HCT116 (cell line): Measurements from ENCODE around the gene IFIT3. TPM values are rescaled to one million over a fixed set of nuclear protein-coding genes. Genes with fewer than 3 reads are reported as not detected.

Experiments used
- ATAC-seq: fragments of 200-7000 bp; cut with Tn5 transposase; 2 replicates; pipeline ENCODE4 v1.9.1; 2020; ENCODE audit warnings: mild to moderate bottlenecking, moderate library complexity
- BruUV-seq: library from RNA; stranded (reverse); fragments of 400-500 nt; replicated peaks from 2 replicates; lab custom pipeline; 2021; lab: Mats Ljungman, UMichigan
- CTCF ChIA-PET: fragments of 300-600 bp; sonication (Branson Sonifier 250); formaldehyde crosslinking; loops from one replicate; lab custom pipeline; 2021; ENCODE audit warnings: antibody characterized with exemption; lab: Charles Lee
- POLR2A ChIA-PET: fragments of 300-600, 350-600 bp; sonication (Branson Sonifier 250); formaldehyde crosslinking; loops from one replicate; lab custom pipeline; 2021; ENCODE audit warnings: antibody characterized with exemption; lab: Charles Lee
- RAD21 ChIA-PET, 2 experiments: fragments of 300-600 bp; sonication (Branson Sonifier 250); formaldehyde crosslinking; loops; one replicate each; lab custom pipeline; 2023; ENCODE audit warnings: low total read pairs in 2 of 2; ENCODE audit not compliant: uncharacterized antibody in 2 of 2, unreplicated experiment in 2 of 2, low non-redundant PET in 1 of 2; lab: Charles Lee
- DNase-seq: peaks from one replicate; pipeline ENCODE4 v3.0.0-alpha.2; 2010; ENCODE audit warnings: low read depth, low spot score
- H2AFZ ChIP-seq: fragments of 200-600 bp; shearing (Covaris generic), sonication (generic); 2 replicates; pipeline ENCODE4 v1.6.1; 2017; ENCODE audit warnings: low read depth, mixed run types, mixed read lengths, antibody characterized with exemption, low read length; ENCODE audit not compliant: poor library complexity, severe bottlenecking
- H3K27ac ChIP-seq: 2 replicates; pipeline ENCODE4 v1.5.1; 2012; ENCODE audit warnings: low read depth, low read length
- H3K27me3 ChIP-seq: fragments of 200-600 bp; sonication (generic); 2 replicates; pipeline ENCODE4 v1.6.1; 2016; ENCODE audit warnings: mixed run types, low read length, mixed read lengths; ENCODE audit not compliant: insufficient read depth
- H3K36me3 ChIP-seq, 2 experiments: fragments of 200-500 bp in 1 of 2; fragments of 200-600 bp in 1 of 2; sonication (Bioruptor generic) in 1 of 2; sonication (generic) in 1 of 2; 2 replicates each; pipeline versions ENCODE4 v1.5.1 to v1.6.1; 2014 to 2016; ENCODE audit warnings: low read length in 2 of 2, inconsistent platforms in 1 of 2, mixed read lengths in 1 of 2, mixed run types in 1 of 2; ENCODE audit not compliant: insufficient read depth in 2 of 2, control insufficient read depth in 1 of 2
- H3K4me1 ChIP-seq, 2 experiments: fragments of 200-600 bp in 1 of 2; sonication (generic) in 1 of 2; 2 replicates each; pipeline versions ENCODE4 v1.5.1 to v1.6.1; 2012 to 2017; ENCODE audit warnings: low read length in 2 of 2, inconsistent platforms in 1 of 2, mild to moderate bottlenecking in 1 of 2, mixed read lengths in 1 of 2, mixed run types in 1 of 2, moderate library complexity in 1 of 2; ENCODE audit not compliant: insufficient read depth in 2 of 2, control insufficient read depth in 1 of 2
- H3K4me2 ChIP-seq: fragments of 200-600 bp; sonication (generic); 2 replicates; pipeline ENCODE4 v1.6.1; 2017; ENCODE audit warnings: mixed run types, low read length, mixed read lengths
- H3K4me3 ChIP-seq, 2 experiments: fragments of 200-600 bp in 1 of 2; sonication (generic) in 1 of 2; replicated peaks in 1 of 2; 2 replicates each; pipeline ENCODE4 v1.5.1; 2011 to 2016; ENCODE audit warnings: low read length in 2 of 2, control low read depth in 1 of 2, low read depth in 1 of 2, mild to moderate bottlenecking in 1 of 2, mixed read lengths in 1 of 2, mixed run types in 1 of 2
- H3K79me2 ChIP-seq: fragments of 200-600 bp; sonication (generic); 2 replicates; pipeline ENCODE4 v1.6.1; 2017; ENCODE audit warnings: mild to moderate bottlenecking, mixed run types, low read length, moderate library complexity, mixed read lengths; ENCODE audit not compliant: insufficient read depth
- H3K9ac ChIP-seq: fragments of 200-600 bp; sonication (generic); 2 replicates; pipeline ENCODE4 v1.6.1; 2016; ENCODE audit warnings: low read length, mixed read lengths
- H3K9me2 ChIP-seq: fragments of 200-600 bp; sonication (generic), shearing (Covaris generic); 2 replicates; pipeline ENCODE4 v1.6.1; 2017; ENCODE audit warnings: mixed run types, mild to moderate bottlenecking, moderate library complexity; ENCODE audit not compliant: insufficient read depth
- H3K9me3 ChIP-seq, 2 experiments: fragments of 200-500 bp in 1 of 2; fragments of 200-600 bp in 1 of 2; sonication (Bioruptor generic) in 1 of 2; sonication (generic) in 1 of 2; 2 replicates each; pipeline ENCODE4 v1.6.1; 2014 to 2017; ENCODE audit warnings: low read length in 2 of 2, mixed read lengths in 2 of 2, inconsistent platforms in 1 of 2, low read depth in 1 of 2, mild to moderate bottlenecking in 1 of 2, mixed run types in 1 of 2, moderate library complexity in 1 of 2; ENCODE audit not compliant: control insufficient read depth in 1 of 2, insufficient read depth in 1 of 2
- H4K20me1 ChIP-seq: fragments of 200-600 bp; sonication (generic), shearing (Covaris generic); 2 replicates; pipeline ENCODE4 v1.6.1; 2017; ENCODE audit warnings: mixed run types, mild to moderate bottlenecking, moderate library complexity; ENCODE audit not compliant: insufficient read depth
- CBX3 ChIP-seq: IDR thresholded peaks from 2 replicates; pipeline ENCODE4 v1.6.1; 2012; ENCODE audit warnings: low read depth
- CEBPB ChIP-seq: IDR thresholded peaks from 2 replicates; pipeline ENCODE4 v1.6.1; 2012; ENCODE audit warnings: low read depth
- CTCF ChIP-seq, 3 experiments: fragments of 200-600 bp in 1 of 3; sonication (generic) in 1 of 3; IDR thresholded peaks in 2 of 3; conservative IDR thresholded peaks in 1 of 3; 2 replicates each; pipeline ENCODE4 v1.5.1; 2012 to 2017; ENCODE audit warnings: low read depth in 2 of 3, low read length in 2 of 3, antibody characterized with exemption in 1 of 3, borderline replicate concordance in 1 of 3, control low read depth in 1 of 3, mild to moderate bottlenecking in 1 of 3, mixed read lengths in 1 of 3, mixed run types in 1 of 3, moderate library complexity in 1 of 3; ENCODE audit not compliant: insufficient read depth in 1 of 3
- EGR1 ChIP-seq: IDR thresholded peaks from 2 replicates; pipeline ENCODE4 v1.6.1; 2012; ENCODE audit warnings: low read depth
- ELF1 ChIP-seq: IDR thresholded peaks from 2 replicates; pipeline ENCODE4 v1.6.1; 2012; ENCODE audit warnings: low read depth, borderline replicate concordance
- FOSL1 ChIP-seq: IDR thresholded peaks from 2 replicates; pipeline ENCODE4 v1.6.1; 2012; ENCODE audit warnings: low read depth
- POLR2A ChIP-seq: IDR thresholded peaks from 2 replicates; pipeline ENCODE4 v1.7.0; 2011; ENCODE audit warnings: borderline replicate concordance; ENCODE audit not compliant: insufficient read depth, insufficient read length; ENCODE audit errors: extremely low read depth
- POLR2AphosphoS5 ChIP-seq: IDR thresholded peaks from 2 replicates; pipeline ENCODE4 v1.6.1; 2011; ENCODE audit warnings: mild to moderate bottlenecking, low read depth, low read length, moderate library complexity
- SIN3A ChIP-seq: IDR thresholded peaks from 2 replicates; pipeline ENCODE4 v1.6.1; 2012; ENCODE audit warnings: low read depth
- SRF ChIP-seq: IDR thresholded peaks from 2 replicates; pipeline ENCODE4 v1.6.1; 2012; ENCODE audit warnings: low read depth
- YY1 ChIP-seq: IDR thresholded peaks from 2 replicates; pipeline ENCODE4 v1.6.1; 2011; ENCODE audit warnings: low read length, low read depth, moderate library complexity, mild to moderate bottlenecking; ENCODE audit not compliant: insufficient replicate concordance; ENCODE audit errors: extremely low read depth
- ZFX ChIP-seq: fragments of 450-650 bp; IDR thresholded peaks from 2 replicates; pipeline ENCODE4 v1.6.1; 2017
- ZNF274 ChIP-seq: fragments of 200-500 bp; sonication (Bioruptor generic); IDR thresholded peaks from 2 replicates; pipeline ENCODE4 v1.6.1; 2014; ENCODE audit warnings: mild to moderate bottlenecking, low read depth, low read length, inconsistent platforms
- intact Hi-C: fragments of 100-400 bp; cut with micrococcal nuclease; formaldehyde crosslinking; loops from 2 replicates; pipeline ENCODE4 v1.10.0; 2022
- total RNA-seq: library from RNA; stranded (reverse); gene quantifications from one replicate; pipeline ENCODE4 v1.2.1, GENCODE V29; 2021; ENCODE audit not compliant: unreplicated experiment
- TF ChIP-seq, protein P1 (sequence below): IDR thresholded peaks from 2 replicates; pipeline ENCODE4 v1.6.1; 2011; ENCODE audit warnings: mild to moderate bottlenecking, low read length, moderate library complexity; ENCODE audit not compliant: insufficient replicate concordance; ENCODE audit errors: extremely low read depth
- TF ChIP-seq, protein P2 (sequence below): IDR thresholded peaks from 2 replicates; pipeline ENCODE4 v1.6.1; 2012; ENCODE audit warnings: low read depth
- TF ChIP-seq, protein P3 (sequence below): IDR thresholded peaks from 2 replicates; pipeline ENCODE4 v1.6.1; 2012
- TF ChIP-seq, protein P4 (sequence below): IDR thresholded peaks from 2 replicates; pipeline ENCODE4 v1.6.1; 2012

The IFIT3 gene
- total RNA-seq, 1 experiment from 2014 or later, result 1.1 TPM

DNA sequence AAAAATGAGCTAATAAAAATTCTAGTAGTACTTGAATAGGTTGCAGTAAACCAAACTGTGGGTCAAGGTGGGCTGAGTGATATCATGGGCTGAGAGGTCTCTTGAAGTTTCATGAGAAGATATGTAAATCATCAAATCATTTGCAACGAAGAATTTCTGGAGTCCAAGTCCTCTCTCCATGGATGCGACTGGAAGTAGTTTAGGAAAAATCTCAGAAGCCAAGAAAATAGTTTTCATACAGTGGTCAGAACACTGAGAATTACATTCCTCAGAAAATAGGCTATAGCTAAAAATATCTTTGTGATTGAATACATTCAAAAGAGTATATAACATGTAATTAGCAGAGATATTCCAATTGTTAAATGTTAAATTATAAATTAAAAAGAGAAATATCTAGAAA is 61.0 kb downstream of the IFIT3 start:
- BruUV-seq, result no TSS peak
- peaks cover 2 to 11% of the 10 kb centered on the region in 2 experiments; a peak in 3 of 4 replicates for H3K4me1 ChIP-seq
- intact Hi-C loops, result loop anchor here (1.0 kb wide), 1 partner anchor 172 kb away; no protein-coding TSS in a partner anchor
- CTCF ChIA-PET, result interaction anchor here (1.0 to 3.0 kb wide), 2 partner anchors 19 to 173 kb away, joined by 5 to 11 read pairs; no protein-coding TSS in a partner anchor
- no peak overlapping the region for H2AFZ ChIP-seq
- H3K9me3 ChIP-seq, result no peaks in the 10 kb centered on the region
- TF ChIP-seq EGR1 (no peak), CEBPB (no peak), CBX3 (no peak), ZNF274 (no peak), YY1 (no peak), SIN3A (no peak), ZFX (no peak), SRF (no peak), CTCF (IDR thresholded peaks at IDR 0.05 in 2 of 3, conservative IDR thresholded peaks at IDR 0.05 in 1 of 3; ENCODE audit: borderline replicate concordance in 1 of 3, insufficient read depth in 1 of 3, low read depth in 2 of 3, low read length in 2 of 3) (no peak), ELF1 (no peak), POLR2AphosphoS5 (no peak), POLR2A (no peak), FOSL1 (no peak)
- TF ChIP-seq, protein P1, sequence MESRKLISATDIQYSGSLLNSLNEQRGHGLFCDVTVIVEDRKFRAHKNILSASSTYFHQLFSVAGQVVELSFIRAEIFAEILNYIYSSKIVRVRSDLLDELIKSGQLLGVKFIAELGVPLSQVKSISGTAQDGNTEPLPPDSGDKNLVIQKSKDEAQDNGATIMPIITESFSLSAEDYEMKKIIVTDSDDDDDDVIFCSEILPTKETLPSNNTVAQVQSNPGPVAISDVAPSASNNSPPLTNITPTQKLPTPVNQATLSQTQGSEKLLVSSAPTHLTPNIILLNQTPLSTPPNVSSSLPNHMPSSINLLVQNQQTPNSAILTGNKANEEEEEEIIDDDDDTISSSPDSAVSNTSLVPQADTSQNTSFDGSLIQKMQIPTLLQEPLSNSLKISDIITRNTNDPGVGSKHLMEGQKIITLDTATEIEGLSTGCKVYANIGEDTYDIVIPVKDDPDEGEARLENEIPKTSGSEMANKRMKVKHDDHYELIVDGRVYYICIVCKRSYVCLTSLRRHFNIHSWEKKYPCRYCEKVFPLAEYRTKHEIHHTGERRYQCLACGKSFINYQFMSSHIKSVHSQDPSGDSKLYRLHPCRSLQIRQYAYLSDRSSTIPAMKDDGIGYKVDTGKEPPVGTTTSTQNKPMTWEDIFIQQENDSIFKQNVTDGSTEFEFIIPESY, result no peak
- TF ChIP-seq, protein P2, sequence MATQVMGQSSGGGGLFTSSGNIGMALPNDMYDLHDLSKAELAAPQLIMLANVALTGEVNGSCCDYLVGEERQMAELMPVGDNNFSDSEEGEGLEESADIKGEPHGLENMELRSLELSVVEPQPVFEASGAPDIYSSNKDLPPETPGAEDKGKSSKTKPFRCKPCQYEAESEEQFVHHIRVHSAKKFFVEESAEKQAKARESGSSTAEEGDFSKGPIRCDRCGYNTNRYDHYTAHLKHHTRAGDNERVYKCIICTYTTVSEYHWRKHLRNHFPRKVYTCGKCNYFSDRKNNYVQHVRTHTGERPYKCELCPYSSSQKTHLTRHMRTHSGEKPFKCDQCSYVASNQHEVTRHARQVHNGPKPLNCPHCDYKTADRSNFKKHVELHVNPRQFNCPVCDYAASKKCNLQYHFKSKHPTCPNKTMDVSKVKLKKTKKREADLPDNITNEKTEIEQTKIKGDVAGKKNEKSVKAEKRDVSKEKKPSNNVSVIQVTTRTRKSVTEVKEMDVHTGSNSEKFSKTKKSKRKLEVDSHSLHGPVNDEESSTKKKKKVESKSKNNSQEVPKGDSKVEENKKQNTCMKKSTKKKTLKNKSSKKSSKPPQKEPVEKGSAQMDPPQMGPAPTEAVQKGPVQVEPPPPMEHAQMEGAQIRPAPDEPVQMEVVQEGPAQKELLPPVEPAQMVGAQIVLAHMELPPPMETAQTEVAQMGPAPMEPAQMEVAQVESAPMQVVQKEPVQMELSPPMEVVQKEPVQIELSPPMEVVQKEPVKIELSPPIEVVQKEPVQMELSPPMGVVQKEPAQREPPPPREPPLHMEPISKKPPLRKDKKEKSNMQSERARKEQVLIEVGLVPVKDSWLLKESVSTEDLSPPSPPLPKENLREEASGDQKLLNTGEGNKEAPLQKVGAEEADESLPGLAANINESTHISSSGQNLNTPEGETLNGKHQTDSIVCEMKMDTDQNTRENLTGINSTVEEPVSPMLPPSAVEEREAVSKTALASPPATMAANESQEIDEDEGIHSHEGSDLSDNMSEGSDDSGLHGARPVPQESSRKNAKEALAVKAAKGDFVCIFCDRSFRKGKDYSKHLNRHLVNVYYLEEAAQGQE, result no peak
- TF ChIP-seq, protein P3, sequence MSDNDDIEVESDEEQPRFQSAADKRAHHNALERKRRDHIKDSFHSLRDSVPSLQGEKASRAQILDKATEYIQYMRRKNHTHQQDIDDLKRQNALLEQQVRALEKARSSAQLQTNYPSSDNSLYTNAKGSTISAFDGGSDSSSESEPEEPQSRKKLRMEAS, result no peak
- TF ChIP-seq, protein P4, sequence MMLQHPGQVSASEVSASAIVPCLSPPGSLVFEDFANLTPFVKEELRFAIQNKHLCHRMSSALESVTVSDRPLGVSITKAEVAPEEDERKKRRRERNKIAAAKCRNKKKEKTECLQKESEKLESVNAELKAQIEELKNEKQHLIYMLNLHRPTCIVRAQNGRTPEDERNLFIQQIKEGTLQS, result no peak
- RAD21 ChIA-PET, result no interaction called here
- H3K36me3 ChIP-seq, result no peaks in the 10 kb centered on the region
- H3K9ac ChIP-seq, result no peak overlapping the region
- H4K20me1 ChIP-seq, result no peaks in the 10 kb centered on the region
- no peak overlapping the region for H3K4me3 ChIP-seq
- no peak overlapping the region for H3K4me2 ChIP-seq
- ATAC-seq (no peak), DNase-seq (no peak)
- no peaks in the 10 kb centered on the region for H3K9me2 ChIP-seq
- no peak overlapping the region for H3K27ac ChIP-seq
- POLR2A ChIA-PET, result no interaction called here
- no peaks in the 10 kb centered on the region for H3K79me2 ChIP-seq
- no peaks in the 10 kb centered on the region for H3K27me3 ChIP-seq
